Peyer's patch (tissue), 4 donors: ENCODE measurements around the gene IFITM1. TPM values are rescaled to one million over a fixed set of nuclear protein-coding genes. Genes with fewer than 3 reads are reported as not detected.

Experiments used
- DNase-seq, 3 donors: peaks; one replicate each; pipeline ENCODE4 v3.0.0-alpha.2; 2017 to 2019
- H3K27ac ChIP-seq, 4 donors: fragments of 200-600 bp; sonication (generic); one replicate each; pipeline ENCODE4 v1.5.1; 2016 to 2019
- H3K27me3 ChIP-seq, 2 donors: fragments of 200-600 bp; sonication (generic); one replicate each; pipeline ENCODE4 v1.5.1; 2019
- H3K36me3 ChIP-seq, 3 donors: fragments of 200-600 bp; sonication (generic); one replicate each; pipeline ENCODE4 v1.5.1; 2016 to 2019
- H3K4me1 ChIP-seq, 4 donors: fragments of 200-600 bp; sonication (generic); one replicate each; pipeline ENCODE4 v1.5.1; 2016 to 2019
- H3K4me3 ChIP-seq, 4 donors: fragments of 200-600 bp; sonication (generic); 1 replicate in 3 of 4; 2 replicates in 1 of 4; pipeline ENCODE4 v1.5.1; 2016 to 2019; ENCODE audit warnings: mild to moderate bottlenecking in 1 of 4
- H3K9me3 ChIP-seq, 4 donors: fragments of 200-600 bp; sonication (generic); one replicate each; pipeline ENCODE4 v1.5.1; 2016 to 2019; ENCODE audit warnings: mild to moderate bottlenecking in 1 of 4
- CTCF ChIP-seq, 6 experiments: fragments of 450-650 bp in 4 of 6; fragments of 200-600 bp in 2 of 6; sonication (generic) in 1 of 6; IDR thresholded peaks; one replicate each; pipeline ENCODE4 v1.5.1; 2017 to 2019; ENCODE audit warnings: antibody characterized with exemption in 6 of 6, mild to moderate bottlenecking in 3 of 6, moderate library complexity in 1 of 6
- POLR2A ChIP-seq, 2 donors: fragments of 450-650 bp; IDR thresholded peaks; one replicate each; pipeline ENCODE4 v1.5.1; 2017; ENCODE audit warnings: antibody characterized with exemption in 2 of 2, mild to moderate bottlenecking in 2 of 2, moderate library complexity in 2 of 2
- total RNA-seq, 4 donors: library from RNA; depleted of rRNA; stranded (reverse); fragments of >200 nt; gene quantifications; one replicate each; pipeline ENCODE4 v1.1.0, GENCODE V29; 2016

The IFITM1 gene
- total RNA-seq, 4 donors from 2014 or later, result 45.9 to 141 (median 89.6) TPM

- peak within 1 kb of the TSS; percentile 88 to 96 (median 92) for H3K27ac ChIP-seq
- peaks cover 0 to 20% (median 4%) of the 10 kb centered on the region in 4 donors for H3K4me1 ChIP-seq
- no peaks in the 10 kb centered on the region for H3K27me3 ChIP-seq
- H3K36me3 ChIP-seq, result peaks cover 0 to 16% (median 0%) of the 10 kb centered on the region in 3 donors
- DNase-seq, result peak; percentile 76 to 93 (median 90)
- peak within 1 kb of the TSS; percentile 62 to 87 (median 70) for H3K4me3 ChIP-seq
- H3K9me3 ChIP-seq, result no peaks in the 10 kb centered on the region
- no peak for TF ChIP-seq CTCF (IDR thresholded peaks at IDR 0.05)
- TF ChIP-seq POLR2A (IDR thresholded peaks at IDR 0.05), result peak; percentile 38 to 48
These were observed 25.1 kb upstream of the IFITM1 start, which contains the start of gene PGGHG for GRCh38 chr11:288478-289397. Gene PGGHG (plus strand): TSS chr11:289126. CDS start chr11:289817, 691 bp downstream.

- Histone ChIP-seq H3K27ac (peak overlapping the region; percentile 88 to 96 (median 92)), H3K9me3 (no peaks in the 10 kb centered on the region), H3K4me1 (peaks cover 0 to 20% (median 4%) of the 10 kb centered on the region in 4 donors), H3K36me3 (peaks cover 0 to 18% (median 0%) of the 10 kb centered on the region in 3 donors), H3K4me3 (peak overlapping the region; percentile 62 to 87 (median 70)), H3K27me3 (no peaks in the 10 kb centered on the region)
- peak in 1 of 3 donors; percentile 55 for DNase-seq
- TF ChIP-seq CTCF (IDR thresholded peaks at IDR 0.05) (no peak), POLR2A (IDR thresholded peaks at IDR 0.05) (no peak)
These were observed 24.5 kb upstream of the IFITM1 start for GRCh38 chr11:289398-289711.

GRCh38 chr11:289712-290620, 23.9 kb upstream of the IFITM1 start:
- H3K4me1 ChIP-seq, result peaks cover 0 to 20% (median 4%) of the 10 kb centered on the region in 4 donors
- peak overlapping the region; percentile 88 to 96 (median 92) for H3K27ac ChIP-seq
- H3K4me3 ChIP-seq, result peak overlapping the region; percentile 62 to 87 (median 70)

GRCh38 chr11:290621-291231, 23.1 kb upstream of the IFITM1 start:
- TF ChIP-seq POLR2A (IDR thresholded peaks at IDR 0.05) (no peak), CTCF (IDR thresholded peaks at IDR 0.05) (no peak)
- H3K27ac ChIP-seq, result peak overlapping the region in 2 of 4 donors; percentile 95 to 96
- peaks cover 0 to 20% (median 4%) of the 10 kb centered on the region in 4 donors for H3K4me1 ChIP-seq
- H3K9me3 ChIP-seq, result no peaks in the 10 kb centered on the region
- no peaks in the 10 kb centered on the region for H3K27me3 ChIP-seq
- H3K36me3 ChIP-seq, result peaks cover 0 to 21% (median 0%) of the 10 kb centered on the region in 3 donors
- peak in 2 of 3 donors; percentile 48 to 49 for DNase-seq
- no peak overlapping the region for H3K4me3 ChIP-seq

More at GRCh38 chr11:289712-290620, 23.9 kb upstream of the IFITM1 start:
- peaks cover 0 to 20% (median 0%) of the 10 kb centered on the region in 3 donors for H3K36me3 ChIP-seq
- TF ChIP-seq POLR2A (IDR thresholded peaks at IDR 0.05), result peak in 1 of 2 donors; percentile 8
- TF ChIP-seq CTCF (IDR thresholded peaks at IDR 0.05), result no peak
- no peaks in the 10 kb centered on the region for H3K27me3 ChIP-seq
- DNase-seq, result peak in 2 of 3 donors; percentile 57 to 58
- H3K9me3 ChIP-seq, result no peaks in the 10 kb centered on the region
